Breast epithelium (tissue), 3 donors: ENCODE results near the gene TBX15.

Experiments used
- CTCF ChIP-seq, 3 donors: fragments of 450-650 bp; IDR thresholded peaks; one replicate each; pipeline ENCODE4 v1.5.1; 2016 to 2017; ENCODE audit warnings: antibody characterized with exemption in 3 of 3, mild to moderate bottlenecking in 3 of 3, moderate library complexity in 3 of 3
- POLR2A ChIP-seq: fragments of 450-650 bp; IDR thresholded peaks from one replicate; pipeline ENCODE4 v1.6.1; 2016; ENCODE audit warnings: antibody characterized with exemption, mild to moderate bottlenecking, moderate library complexity
- POLR2AphosphoS5 ChIP-seq, 3 donors: sonication (generic); formaldehyde crosslinking; IDR thresholded peaks; one replicate each; pipeline ENCODE4 v1.6.1; 2017; ENCODE audit warnings: antibody characterized with exemption in 3 of 3

- TF ChIP-seq CTCF (IDR thresholded peaks at IDR 0.05) (no peak), POLR2AphosphoS5 (IDR thresholded peaks at IDR 0.05) (no peak), POLR2A (no peak)
Observed at GRCh38 chr1:118884946-118885345, 103.2 kb downstream of the TBX15 start.
